NCI-H128 (cell line): ENCODE measurements around the gene TEX38.
"Not testable (repeated sequence)": the region's sequence is repeated elsewhere in the genome, so short reads cannot be mapped to it uniquely, and the experiment has no call there.

Source experiments
- DNase-seq: peaks from one replicate; lab custom pipeline; 2025; ENCODE audit not compliant: unreplicated experiment; lab: John Stamatoyannopoulos, UW

The TEX38 gene

GRCh38 chr1:46687093-46687659 is 15.5 kb downstream of the TEX38 start:
- no peak for DNase-seq

DNA sequence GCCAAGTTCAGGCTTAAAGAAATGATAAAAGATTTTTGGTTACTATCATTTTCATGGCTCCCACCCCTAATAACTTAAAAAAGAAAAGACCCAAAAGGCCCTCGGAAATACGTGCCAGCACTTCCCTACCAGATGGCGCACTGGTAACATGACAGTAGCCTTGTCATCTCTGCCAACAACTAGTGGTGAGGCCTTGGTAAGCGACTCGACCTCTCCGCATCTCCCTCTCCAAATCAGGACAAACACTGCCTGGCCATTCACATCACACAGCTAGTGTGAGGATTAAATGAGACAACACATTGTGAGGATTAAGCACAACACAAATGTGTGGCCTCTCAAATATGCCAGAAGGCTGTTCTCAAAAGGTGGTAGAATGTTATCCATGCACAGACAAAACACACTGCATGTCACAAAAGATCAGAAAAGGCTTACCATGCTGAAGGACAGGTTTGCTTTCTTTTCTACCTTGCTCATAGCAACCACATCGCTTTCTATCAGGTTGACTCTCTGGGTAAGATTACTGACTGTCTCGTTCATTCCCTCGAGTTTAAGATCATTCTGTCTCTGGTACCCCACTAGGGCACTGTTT is 16.4 kb downstream of the TEX38 start:
- no peak for DNase-seq

- DNase-seq = no peak
Observed at GRCh38 chr1:46689356-46689755, 17.7 kb downstream of the TEX38 start.

- DNase-seq = no peak
Observed at GRCh38 chr1:46689897-46690296, 18.2 kb downstream of the TEX38 start.

DNA sequence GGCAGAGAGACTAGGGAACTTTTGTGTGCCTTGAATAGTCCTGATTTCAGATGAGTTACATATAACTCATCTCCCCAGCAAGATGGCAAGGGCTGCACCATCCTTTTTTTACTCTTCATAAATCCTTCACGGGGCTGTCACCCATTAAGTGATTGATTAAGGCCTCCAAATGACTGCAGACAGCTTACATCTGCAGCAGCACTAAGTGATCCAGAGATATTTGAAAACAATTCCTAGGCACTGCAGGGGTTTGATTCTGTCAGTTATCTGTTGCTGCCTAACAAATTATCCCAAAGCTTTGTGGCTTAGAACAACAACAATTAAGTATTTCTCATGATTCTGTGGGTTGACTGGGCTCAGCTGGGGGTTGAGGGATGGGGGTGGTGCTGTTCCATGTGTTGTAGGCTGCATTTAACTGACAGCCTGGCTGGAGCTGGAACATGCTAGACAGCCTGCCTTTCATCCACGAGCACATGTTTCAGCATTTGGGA is 19.3 kb downstream of the TEX38 start:
- DNase-seq = no peak

DNA sequence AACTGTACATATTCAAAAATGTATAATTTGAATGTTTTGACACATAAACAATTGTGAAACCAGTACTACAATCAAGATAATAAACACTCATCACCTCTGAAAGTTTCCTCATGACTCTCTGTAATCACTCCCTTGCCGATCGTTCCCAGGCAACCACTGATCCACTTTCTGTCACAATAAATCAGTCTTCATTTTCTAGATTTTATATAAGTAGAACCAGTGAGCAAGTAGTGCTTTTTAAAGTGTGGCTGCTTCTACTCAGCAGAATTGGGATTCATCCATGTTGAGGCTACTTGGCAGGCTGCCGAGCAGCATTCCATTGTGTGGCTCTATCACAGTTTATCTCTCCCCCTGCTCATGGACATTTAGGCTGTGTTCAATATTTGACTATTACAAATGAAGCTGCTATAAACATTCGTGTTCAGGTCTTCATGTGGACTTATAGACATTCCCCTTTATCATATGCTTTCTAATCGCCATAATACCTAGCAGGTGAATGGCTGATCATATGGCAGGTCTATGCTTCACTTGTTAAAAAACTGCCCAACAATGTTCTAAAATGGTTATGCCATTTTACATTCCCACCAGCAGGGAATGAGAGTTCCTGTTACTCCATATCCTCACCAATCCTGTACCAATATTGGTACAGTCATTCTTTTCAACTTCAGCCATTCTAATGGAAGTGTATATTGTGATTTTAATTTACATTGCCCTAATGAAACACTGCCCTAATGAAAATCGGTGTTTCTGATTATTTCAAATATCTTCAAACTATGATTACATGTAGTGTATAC is 20.5 kb downstream of the TEX38 start:
- DNase-seq = no peak

GRCh38 chr1:46692811-46693770 is 21.4 kb downstream of the TEX38 start:
- no peak for DNase-seq

- not testable (repeated sequence) for DNase-seq
Observed at GRCh38 chr1:46694676-46695075, 23.0 kb downstream of the TEX38 start.

DNA sequence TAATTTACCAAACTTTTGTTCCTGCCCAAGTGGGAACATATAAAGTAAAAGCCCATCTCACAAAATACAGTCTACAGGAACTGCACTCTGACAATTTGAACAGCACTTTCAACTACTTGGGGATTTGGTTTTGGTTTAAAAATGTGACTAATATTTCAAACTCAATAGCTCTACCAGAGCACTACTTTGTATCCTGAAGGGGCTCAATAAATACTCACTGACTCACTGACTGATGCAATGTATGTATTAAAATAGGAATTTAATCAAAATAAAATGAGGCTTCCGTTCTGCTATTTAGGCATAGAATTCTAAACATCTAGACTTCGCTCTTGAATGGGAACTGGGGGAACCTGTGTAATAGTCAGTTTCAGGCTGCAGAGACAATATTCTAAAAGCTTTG is 25.4 kb downstream of the TEX38 start:
- DNase-seq = no peak

DNA sequence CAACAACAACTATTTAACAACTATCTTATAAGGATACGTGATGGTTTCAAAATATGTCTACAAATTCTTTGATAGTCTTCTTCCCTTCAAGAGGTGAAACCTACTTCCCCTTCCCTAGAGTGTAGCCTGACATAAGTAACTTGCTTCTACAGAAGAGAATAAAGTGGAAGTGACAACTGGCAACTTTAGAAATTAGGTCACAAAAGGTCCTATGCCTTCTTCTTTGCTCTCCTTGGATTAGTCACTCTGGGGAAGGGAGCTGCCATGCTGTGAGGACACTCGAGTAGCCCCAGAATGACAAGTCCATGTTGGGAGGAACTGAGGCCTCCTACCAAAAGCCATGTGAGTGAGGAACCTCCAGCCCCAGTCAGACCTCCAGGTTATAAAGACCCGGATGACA is 28.0 kb downstream of the TEX38 start:
- no peak for DNase-seq

- no peak for DNase-seq
Observed at GRCh38 chr1:46703927-46704641, 32.4 kb downstream of the TEX38 start.

GRCh38 chr1:46705408-46705807 is 33.8 kb downstream of the TEX38 start:
- DNase-seq = no peak

DNA sequence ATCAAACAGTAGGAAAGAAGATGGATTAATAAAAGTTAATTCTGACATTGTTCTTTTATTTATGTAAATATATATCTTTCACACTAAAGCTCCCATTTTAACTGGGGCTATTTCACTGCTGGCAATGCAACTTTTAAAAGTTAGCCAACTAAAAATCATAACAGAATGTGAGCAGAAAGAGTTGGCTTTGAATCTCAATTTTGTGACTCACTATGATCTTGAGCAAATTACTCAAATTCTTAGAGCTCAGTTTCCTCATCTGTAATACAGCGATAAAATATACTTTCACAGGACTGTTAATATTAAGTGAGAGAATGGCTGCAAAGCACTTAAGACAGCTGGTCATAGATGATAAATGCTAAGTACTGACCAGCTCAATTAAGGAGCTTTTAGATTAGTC is 36.5 kb downstream of the TEX38 start:
- no peak for DNase-seq

GRCh38 chr1:46714976-46715375 is 43.3 kb downstream of the TEX38 start:
- DNase-seq = no peak

- DNase-seq = no peak
Observed at GRCh38 chr1:46717654-46718053, 46.0 kb downstream of the TEX38 start.

- DNase-seq = no peak
Observed at GRCh38 chr1:46718340-46718726, 46.7 kb downstream of the TEX38 start.

GRCh38 chr1:46718727-46719622 is 47.3 kb downstream of the TEX38 start, which contains the start of gene EFCAB14:
Gene EFCAB14 (minus strand): TSS chr1:46719114. CDS start chr1:46718087, 1,027 bp downstream.
- DNase-seq = peak; percentile 97

- no peak for DNase-seq
Observed at GRCh38 chr1:46719689-46720088, 48.0 kb downstream of the TEX38 start.

DNA sequence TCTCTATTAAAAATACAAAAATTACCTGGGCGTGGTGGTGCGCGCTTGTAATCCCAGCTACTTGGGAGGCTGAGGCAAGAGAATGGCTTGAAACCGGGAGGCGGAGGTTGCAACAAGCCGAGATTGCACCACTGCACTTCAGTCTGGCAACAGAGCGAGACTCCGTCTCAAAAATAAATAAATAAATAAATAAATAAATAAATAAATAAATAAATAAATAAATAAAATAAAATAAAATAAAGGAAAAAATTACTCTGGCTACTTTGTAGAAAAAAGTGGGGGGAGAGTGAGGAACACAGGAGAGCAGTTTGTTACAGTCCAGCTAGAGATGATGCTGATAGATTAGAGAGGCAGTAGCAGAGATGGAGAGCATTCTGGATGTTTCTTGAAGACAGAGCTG is 48.7 kb downstream of the TEX38 start:
- not testable (repeated sequence) for DNase-seq
